Activated CD8-positive, alpha-beta memory T cell treated with anti-CD3 and anti-CD28 coated beads, Interleukin-2, amount 50 U/mL, for 4 hours (primary cell): ENCODE results near the gene UGCG.
"Not testable (repeated sequence)": the region's sequence is repeated elsewhere in the genome, so short reads cannot be mapped to it uniquely, and the experiment has no call there.

ENCODE experiments used
- DNase-seq: peaks from one replicate; pipeline ENCODE4 v3.0.0-alpha.2; 2020

Gene UGCG

DNA sequence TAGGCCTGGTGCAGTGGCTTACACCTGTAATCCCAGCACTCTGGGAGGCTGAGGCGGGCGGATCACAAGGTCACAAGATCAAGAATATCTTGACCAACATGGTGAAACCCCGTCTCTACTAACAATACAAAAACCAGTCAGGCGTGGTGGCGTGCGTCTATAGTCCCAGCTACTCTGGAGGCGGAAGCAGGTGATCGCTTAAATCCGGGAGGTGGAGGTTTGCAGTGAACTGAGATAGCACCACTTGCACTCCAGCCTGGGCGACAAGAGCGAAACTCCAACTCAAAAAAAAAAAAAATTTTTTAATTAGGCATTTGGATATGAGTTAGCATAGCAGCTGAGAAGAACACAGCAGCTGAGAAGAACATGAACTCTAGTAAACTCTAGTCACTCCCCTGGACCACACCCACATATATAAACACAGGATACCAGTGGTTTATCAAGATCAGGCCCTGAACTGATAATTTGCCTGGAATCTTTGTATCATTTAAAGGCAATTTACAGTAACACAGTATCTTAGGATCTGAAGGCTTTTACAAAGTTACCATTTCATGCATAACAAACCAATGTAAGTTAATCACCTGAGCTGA is 4.6 kb upstream of the UGCG start:
- DNase-seq, result no peak

DNA sequence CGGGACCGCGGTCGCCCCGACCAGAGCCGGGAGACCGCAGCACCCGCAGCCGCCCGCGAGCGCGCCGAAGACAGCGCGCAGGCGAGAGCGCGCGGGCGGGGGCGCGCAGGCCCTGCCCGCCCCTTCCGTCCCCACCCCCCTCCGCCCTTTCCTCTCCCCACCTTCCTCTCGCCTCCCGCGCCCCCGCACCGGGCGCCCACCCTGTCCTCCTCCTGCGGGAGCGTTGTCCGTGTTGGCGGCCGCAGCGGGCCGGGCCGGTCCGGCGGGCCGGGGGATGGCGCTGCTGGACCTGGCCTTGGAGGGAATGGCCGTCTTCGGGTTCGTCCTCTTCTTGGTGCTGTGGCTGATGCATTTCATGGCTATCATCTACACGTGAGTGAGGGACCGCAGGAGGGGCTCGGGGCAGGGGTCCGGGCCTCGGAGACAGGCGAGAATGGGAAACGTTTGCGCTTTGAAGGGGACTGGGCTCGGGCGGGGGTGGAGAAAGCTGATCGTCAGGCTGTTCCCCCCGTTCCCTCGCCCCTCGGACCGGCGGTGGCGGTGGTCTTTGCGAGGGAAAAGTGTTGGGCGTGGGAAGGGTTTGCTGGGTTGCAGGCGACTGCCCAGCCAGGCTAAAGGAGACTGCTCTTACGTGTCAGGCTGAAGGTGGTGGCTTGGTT is 457 bp downstream of the UGCG start:
- DNase-seq, result peak; percentile 60

DNA sequence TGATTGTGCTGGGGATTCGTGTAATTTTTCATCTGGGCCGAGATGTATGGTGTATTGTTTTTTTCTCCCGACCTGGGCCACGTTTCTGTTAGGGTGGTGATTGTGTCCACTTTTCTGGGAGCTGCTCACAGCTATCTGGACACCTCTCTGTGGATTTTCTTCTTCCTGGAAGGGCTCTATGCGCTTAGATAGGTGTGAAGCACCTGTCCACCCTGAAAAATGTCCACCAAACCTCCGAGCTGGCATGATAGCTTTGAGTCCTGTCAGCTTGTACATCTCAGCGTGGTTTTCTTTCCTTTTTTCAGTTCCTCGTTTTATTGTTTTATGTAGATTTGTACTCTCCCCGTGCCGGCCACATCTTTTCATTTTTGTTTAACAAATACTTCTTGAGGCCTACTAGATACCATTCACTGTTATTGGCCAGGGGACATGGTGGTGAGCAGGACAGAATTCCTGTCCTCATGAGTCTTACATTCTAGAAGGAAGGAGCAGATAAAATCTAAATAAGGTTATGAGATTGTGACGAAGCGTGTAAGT is 1.1 kb downstream of the UGCG start:
- DNase-seq, result no peak

DNA sequence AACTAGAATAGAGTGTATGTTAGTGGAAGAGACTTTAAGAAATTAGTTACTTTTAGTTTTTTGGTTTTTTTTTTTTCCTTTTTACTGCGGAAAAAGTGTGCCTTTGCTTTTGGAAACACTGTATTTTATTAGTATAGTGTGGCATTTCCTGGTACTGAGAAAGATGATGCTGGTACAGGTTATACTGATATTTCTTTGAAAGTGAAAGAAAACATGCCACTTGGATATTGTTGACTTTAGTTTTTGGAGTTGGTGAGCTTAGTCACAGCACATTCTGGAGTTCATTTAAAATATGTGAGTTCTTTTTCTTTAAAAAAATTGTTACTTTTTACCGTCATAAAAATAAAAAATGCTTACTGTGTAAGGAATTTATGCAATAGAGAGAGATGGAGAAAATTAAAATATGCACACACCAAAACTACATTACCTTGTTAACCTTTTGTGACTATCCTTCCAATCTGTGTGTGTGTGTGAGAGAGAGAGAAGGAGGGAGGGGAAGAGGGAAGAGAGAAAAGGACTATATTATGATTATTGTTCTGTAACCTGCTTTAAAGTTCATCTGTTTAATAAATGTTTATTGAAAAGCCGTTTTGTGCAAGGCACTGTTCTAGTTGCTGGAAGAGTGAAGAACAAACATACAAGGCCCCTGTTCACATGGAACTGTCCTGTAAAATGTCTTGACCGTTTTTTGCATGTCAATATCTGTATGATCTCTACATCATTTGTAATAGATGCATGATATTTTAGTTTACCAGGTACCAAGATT is 1.9 kb downstream of the UGCG start:
- DNase-seq, result no peak

DNA sequence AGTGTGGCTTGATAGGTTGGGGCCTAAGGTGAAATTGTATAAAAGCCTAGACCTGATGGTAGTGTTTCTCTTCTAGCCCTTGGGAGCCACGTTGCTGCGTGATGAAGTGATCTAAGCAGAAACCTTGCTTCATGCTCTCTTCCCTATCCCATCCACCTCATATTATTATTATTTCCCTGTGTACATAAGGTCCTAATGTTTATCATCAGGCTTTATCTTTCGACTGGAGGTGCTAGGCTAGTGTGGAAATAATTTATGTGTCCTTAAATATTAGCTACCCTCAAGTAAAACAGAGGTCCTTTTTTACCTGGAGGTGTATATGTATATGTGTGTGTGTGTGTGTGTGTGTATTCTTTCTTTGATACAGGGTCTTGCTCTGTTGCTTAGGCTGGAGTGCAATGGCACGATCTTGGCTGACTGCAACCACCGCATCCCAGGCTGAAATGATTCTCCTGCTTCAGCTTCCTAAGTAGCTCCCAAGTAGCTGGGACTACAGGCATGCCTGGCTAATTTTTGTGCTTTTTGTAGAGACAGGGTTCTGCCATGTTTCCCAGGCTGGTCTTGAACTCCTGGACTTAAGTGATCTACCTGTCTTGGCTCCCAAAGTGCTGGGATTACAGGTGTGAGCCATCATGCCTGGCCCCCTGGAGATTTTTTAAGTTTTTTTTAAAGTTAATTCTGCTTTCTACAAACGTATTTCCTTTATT is 3.7 kb downstream of the UGCG start:
- no peak for DNase-seq

DNA sequence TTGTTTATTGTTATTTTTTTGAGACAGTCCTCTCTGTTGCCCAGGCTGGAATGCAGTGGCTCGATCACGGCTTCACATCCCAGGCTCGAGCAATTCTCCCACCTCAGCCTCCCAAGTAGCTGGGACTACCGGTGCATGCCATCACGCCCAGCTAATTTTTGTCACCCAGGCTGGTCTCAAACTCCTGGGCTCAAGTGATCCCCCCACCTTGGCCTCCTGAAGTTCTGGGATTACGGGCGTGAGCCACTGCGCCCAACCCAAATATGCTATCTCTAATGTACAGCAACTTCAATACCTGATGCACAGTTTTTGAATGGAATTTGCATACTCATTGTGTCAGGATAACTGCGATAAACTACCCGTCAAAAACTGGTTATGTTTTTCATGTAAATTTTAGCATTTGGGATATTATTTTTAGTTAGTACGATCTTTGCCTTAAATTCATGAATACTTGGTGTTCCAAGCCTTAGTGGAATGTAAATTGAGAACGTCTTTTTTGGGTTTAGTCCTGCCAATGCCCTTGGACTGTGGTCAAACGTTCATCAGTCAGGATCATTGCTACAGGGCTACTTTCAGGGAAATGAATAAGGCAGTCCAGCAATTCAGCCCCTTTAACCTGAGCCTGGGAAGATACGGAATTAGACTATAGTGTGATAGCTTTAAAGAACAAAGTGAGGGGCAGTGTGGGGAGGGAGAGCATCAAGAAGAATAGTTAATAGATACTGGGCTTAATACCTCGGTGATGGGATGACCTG is 4.4 kb downstream of the UGCG start:
- DNase-seq, result no peak

DNA sequence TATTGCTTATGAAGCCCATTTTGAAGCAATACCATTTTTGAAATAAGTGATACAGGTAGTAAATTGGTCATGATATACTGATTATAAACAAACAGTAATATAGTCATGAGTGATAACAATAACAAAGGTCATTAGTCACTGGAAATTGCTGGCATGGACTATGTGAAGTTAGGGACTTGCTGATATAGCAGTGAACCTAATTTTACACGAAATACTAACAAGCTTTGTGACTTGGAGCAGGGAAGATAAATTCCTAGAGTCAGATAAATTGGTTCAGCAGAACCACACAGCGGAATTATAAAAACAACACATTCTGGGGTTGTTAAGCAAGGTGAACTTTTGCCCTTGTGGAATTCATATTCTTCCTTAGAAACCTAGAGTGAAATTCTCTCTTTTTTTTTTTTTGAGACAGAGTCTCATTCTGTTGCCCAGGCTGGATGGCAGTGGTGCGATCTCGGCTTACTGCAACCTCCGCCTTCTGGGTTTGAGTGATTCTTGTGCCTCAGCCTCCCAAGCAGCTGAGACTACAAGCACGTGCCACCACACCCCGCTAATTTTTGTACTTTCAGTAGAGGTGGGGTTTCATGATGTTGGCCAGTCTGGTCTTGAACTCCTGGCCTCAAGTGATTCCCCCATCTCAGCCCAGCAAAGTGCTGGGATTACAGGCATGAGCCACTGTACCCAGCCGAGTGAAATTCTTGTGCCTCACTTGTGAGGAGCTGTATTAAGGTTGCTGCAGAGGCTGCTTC is 6.0 kb downstream of the UGCG start:
- DNase-seq, result no peak

DNA sequence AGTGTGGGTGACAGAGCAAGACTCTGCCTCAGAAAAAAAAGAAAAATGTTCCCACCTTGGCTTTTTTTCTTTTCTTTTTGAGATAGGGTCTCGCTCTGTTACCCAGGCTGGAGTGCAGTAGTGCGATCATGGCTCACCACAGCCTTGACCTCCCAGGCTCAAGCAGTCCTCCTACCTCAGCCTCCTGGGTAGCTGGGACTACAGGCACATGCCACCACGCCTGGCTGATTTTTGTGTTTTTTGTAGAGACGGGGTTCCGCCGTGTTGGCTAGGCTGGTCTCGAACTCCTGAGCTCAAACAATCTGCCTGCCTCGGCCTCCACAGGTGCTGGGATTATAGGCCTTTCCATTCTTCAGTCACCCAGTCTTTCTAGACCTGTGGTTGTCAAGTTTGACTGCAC is 6.9 kb downstream of the UGCG start:
- not testable (repeated sequence) for DNase-seq

DNA sequence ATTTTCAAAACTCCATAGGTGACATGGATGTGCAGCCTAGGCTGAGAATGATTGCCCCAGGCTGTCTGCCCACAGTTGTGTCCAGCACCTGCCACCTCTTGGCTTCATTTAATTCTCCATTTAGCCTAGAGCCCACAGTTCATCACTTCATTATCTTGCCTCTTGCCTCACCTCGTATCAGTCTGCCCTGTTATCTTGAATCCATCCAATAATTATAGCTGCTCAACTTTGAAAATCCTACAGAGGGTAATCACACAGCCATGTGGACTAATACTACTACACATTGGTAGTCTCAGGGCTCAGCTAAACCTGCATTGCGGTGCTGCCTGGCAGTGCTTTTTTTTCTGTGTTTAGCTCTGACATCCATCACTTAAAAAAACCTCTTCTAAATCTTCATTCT is 7.4 kb downstream of the UGCG start:
- no peak for DNase-seq

DNA sequence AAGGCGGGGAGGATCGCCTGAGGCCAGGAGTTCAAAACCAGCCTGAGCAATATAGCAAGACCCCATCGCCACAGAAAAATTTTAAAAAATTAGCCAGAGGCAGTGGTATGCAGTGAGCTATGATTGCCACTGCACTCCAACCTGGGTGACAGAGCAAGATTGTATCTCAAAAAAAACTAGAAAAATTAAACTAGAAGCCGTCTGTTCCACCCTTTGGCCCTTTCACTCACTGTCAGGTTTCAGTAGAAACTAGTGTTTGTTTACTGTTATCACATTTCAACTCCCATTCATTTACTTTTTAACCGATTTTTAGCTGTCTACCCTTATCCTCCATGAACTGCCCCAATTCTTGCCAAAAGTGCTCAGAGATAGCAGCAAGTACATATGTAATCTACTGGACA is 8.3 kb downstream of the UGCG start:
- DNase-seq, result no peak

DNA sequence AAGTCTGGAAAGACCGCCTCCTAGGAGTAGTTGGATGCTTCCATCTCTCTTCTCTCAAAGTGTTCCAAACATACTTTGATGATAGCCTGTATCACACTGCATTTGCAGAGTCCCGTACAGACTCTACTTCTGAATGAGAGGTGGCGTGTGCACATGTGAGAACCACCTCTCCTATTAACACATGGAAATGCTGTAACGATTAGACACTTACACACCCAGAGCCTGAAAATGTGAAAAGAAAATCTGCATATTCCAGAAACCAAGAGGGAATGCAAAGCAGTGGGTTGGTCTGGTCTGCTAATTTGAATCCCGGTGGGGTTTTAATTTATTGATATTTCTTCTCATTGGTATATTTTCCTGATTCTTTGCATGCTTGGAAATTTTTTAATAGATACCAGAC is 10.5 kb downstream of the UGCG start:
- DNase-seq, result no peak

DNA sequence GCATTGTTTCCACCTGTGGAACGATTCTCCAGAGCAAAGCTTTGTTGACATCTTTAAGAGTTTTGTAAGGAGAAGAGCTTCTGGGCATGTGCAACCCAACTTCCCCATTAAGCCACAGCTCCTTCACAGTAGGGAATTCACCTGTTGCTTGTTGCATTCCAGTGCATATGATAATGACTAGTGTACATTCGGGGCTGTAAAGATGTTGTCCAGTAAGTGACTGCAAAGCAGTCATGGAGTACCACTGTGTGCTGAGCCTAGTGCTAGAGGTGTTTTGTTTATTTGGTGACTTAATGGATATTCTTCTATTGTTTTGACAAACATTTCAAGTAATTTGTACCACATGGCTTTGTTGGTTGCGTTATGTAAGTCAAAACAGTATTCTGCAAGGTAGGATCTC is 12.8 kb downstream of the UGCG start:
- DNase-seq, result no peak

DNA sequence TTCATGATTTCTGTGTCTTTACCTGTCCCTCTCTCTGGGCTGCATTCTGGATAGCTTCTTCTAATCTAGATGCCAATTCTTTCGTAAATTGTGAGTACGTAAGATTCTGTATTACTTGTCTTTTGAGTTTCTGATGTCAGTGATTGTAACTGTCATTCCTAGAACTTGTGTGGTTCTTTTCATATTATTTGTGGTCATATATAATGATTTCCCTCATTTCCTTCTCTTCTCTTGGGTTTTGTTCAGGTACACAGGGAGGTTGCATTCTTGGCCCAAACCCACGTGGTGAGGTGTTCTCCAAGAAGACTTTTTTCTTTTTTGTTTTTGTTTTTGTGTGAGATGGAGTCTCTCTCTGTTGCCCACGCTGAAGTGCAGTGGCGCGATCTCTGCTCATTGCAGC is 13.8 kb downstream of the UGCG start:
- DNase-seq, result no peak

DNA sequence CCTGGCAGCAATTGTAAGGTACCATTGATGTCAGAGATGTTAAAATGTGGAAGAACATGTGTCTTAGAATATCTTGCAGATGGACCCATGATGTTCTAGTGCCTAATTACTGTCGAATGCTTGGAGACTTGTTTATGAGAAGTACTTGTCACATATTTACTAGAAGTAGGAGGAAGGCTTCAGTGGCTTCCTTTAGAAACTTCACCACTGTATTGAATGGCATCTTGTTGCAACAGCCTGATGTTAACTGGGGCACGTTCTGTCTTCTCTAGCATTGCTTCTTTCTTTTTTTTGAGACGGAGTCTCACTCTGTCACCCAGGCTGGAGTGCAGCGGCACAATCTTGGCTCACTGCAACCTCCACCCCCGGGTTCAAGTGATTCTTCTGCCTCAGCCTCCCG is 16.5 kb downstream of the UGCG start:
- DNase-seq, result no peak

DNA sequence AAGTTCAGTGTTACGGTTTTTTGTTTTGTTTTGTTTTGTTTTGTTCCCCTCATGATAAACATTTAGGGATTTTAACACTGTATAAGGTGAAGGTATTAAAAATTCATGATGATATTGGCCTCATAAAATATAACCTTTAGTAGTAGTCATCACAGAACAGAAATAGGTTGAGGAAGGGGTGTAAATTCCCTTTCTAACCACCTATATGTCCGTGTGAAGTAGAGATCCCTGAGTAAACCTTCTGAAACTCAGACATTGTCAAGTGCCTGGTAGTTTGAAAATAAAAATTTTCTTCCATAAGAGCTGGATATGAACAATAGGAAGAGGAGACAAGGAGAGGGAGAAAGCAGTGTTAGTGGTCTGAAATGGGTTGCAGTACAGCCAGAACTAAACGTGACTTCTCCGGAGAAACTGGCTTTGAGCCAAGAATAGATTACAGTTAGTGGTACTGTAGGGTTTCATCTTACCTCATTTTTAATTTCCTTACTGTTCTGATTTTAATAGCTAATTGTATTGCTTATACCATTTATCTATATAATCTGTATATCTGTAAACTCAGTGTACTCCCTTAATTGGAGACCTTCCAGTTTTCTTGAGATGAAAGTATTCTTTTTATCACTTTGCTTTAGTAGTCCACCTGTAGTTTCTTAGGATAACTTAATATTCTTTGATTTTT is 18.3 kb downstream of the UGCG start:
- DNase-seq, result no peak

DNA sequence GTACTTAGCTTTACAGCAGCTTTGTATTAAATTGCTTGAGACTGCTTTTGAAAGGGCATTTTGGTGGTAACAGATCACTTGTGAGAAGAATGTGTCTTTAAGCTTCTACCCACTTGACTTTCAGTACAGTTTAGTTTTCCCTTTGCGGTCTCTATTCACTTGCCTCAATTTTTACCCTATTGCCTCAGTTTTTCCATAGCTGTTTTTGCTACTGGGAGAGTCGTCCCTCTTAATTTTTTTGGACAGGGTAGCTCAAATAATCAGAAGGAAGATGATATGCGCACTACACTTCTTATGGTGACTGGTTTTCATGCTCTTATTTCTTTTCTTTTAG is 18.8 kb downstream of the UGCG start:
- DNase-seq, result no peak

DNA sequence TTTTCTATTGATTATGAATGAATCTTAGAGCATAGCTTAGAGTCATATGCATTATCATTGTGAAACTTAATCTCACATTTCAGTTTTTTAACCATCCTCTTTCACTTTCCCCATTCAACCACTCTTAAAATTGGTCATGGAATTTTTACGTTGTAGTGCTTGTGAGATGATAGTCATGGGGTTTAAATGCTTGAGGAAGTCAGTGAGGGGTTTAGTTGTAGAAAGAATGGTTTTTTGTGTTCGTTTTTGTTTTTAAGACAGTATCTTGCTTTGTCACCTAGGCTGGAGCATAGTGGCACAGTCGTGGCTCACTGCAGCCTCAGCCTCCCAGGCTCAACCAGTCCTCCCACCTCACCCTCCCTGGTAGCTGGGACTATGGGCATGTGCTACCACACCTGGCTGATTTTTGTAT is 19.6 kb downstream of the UGCG start:
- no peak for DNase-seq

DNA sequence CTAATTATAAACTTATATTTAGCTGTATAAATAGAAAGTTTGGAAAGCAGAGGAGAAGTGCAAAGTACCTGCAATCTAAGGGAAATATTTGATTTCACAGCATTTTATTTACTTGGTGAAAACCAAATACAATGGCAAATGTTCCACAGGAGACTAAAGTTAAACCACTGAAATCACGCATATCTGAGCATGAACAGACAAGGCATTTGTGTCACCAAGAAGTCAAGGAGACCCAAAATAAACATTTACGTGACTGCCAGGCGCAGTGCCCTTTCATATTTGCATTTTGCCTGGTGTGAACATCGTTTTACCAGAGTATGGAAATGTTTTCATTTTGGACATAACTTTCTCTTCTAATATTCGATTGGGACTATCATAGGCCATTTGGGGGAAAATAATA is 20.6 kb downstream of the UGCG start:
- no peak for DNase-seq

DNA sequence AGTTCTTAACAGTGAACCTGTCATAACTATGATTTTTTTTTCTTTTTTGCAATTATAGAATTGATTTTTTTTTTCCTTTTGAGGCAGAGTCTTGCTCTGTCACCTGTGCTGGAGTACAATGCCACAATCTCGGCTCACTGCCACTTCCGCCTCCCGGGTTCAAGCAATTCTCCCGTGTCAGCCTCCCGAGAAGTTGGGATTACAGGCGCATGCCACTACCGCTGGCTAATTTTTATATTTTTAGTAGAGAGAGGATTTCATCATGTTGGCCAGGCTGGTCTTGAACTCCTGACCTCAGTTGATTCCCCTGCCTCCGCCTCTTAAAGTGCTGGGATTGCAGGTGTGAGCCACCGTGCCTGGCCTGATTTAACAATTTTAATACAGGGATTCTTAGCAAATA is 21.4 kb downstream of the UGCG start:
- no peak for DNase-seq

DNA sequence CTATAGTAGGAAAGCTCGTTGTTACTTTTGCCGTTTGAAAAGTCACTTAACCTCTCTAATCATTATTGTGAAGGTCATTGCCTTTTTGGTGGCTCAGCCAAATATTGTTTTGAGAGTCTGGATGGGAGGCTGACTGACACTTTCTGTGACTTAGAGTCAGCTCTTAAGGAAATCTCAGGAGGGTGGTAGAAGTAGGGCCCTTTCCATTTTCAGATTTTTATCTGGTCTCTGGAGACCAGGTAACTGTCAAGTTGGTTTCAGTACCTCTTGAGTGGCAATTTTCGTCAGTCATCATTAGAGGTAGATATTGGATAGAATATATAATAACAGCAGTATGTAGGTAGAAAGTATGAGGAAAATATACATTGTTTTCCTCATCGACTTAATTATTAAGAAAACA is 23.3 kb downstream of the UGCG start:
- no peak for DNase-seq

DNA sequence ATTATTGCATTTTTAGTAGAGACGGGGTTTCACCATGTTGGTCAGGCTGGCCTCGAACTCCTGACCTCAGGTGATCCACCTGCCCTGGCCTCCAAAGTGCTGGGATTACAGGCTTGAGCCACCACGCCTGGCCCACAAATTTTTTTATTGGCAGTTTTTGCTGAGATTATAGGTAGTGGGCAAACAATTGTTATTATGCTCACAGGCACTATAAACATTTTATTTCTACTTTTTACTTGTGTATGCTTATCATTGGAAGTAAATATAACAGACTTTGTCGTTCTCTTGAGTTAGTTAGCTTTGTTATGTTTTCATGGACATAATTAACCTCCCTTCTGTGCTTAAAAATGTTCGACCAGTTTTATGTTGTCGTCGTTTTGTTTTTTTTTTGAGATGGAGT is 23.9 kb downstream of the UGCG start:
- DNase-seq, result no peak
